ENCODE data around the gene GNAZ.

The GNAZ gene

DNA sequence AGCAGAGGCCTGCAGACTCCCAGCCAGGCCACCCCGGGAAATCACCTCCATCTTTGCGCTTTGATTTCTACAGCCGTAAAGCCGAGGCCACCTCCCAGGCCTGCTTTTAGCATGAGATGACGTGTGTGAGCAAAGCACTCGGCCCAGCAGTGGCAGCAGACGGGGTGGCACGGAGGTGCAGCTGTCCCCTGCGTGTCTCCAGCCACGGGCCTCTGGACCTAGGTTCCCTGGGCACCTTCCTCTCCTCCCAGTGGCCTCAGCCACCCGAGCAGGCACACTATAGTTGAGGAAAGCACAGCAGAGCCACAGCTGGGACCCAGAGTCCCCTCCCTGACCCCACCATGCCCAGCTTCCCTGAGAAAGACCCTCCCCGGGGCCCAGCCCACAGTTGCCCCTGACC, 15.9 kb downstream of the GNAZ start:
- Histone ChIP-seq H3K4me3 (ENCODE audit: low read length in 2 of 2) (peak overlapping the region in 1 of 2 donors; percentile 17), H3K9me3 (replicated peaks in 1 of 2; ENCODE audit: control insufficient read depth in 2 of 2, insufficient read depth in 1 of 2, low read depth in 1 of 2, low read length in 2 of 2) (peaks cover 0 to 7% of the 10 kb centered on the region in 2 donors), H2BK120ac (ENCODE audit: low read depth, low read length) (no peak overlapping the region), H3K4me2 (ENCODE audit: insufficient read depth, low read length, poor library complexity, severe bottlenecking) (no peak overlapping the region), H2AFZ (ENCODE audit: low read length) (no peak overlapping the region), H3K9ac (ENCODE audit: low read depth, low read length, poor library complexity) (no peak overlapping the region), H3K18ac (ENCODE audit: low read length) (peak overlapping the region; percentile 69), H4K8ac (ENCODE audit: low read depth, low read length) (no peak overlapping the region), H2BK5ac (ENCODE audit: low read length) (peak overlapping the region; percentile 35), H3K4ac (ENCODE audit: low read length) (no peak overlapping the region), H3K27me3 (ENCODE audit: control insufficient read depth in 3 of 3, insufficient read depth in 3 of 3, low read depth in 1 of 3, low read length in 3 of 3) (no peaks in the 10 kb centered on the region), H2BK15ac (ENCODE audit: low read length) (no peak overlapping the region), H2AK5ac (ENCODE audit: low read depth, low read length) (peak overlapping the region; percentile 77), H3K79me1 (ENCODE audit: low read depth, low read length) (peaks cover 17% of the 10 kb centered on the region), H3K27ac (replicated peaks; ENCODE audit: low read length) (no peak overlapping the region), H4K91ac (ENCODE audit: low read depth, low read length, poor library complexity) (peak overlapping the region; percentile 89), H2BK12ac (ENCODE audit: low read length) (no peak overlapping the region), H3K23ac (ENCODE audit: low read depth, low read length, poor library complexity) (peak overlapping the region; percentile 98), H3K4me1 (ENCODE audit: control insufficient read depth in 2 of 2, insufficient read depth in 1 of 2, low read depth in 1 of 2, low read length in 2 of 2) (peaks cover 0 to 11% of the 10 kb centered on the region in 2 donors), H3K14ac (ENCODE audit: low read length) (peak overlapping the region; percentile 23), H3K36me3 (replicated peaks in 1 of 2; ENCODE audit: control insufficient read depth in 2 of 2, insufficient read depth in 2 of 2, low read length in 2 of 2) (peaks cover 0 to 6% of the 10 kb centered on the region in 2 donors)
- no peak for DNase-seq (ENCODE audit: low spot score)
- WGBS, 2 donors (ENCODE audit: extremely low coverage in 2 of 2, insufficient read length in 2 of 2, insufficient replicate concordance in 1 of 2): no CpG with 5 or more reads among the region's 12 CpGs

DNA sequence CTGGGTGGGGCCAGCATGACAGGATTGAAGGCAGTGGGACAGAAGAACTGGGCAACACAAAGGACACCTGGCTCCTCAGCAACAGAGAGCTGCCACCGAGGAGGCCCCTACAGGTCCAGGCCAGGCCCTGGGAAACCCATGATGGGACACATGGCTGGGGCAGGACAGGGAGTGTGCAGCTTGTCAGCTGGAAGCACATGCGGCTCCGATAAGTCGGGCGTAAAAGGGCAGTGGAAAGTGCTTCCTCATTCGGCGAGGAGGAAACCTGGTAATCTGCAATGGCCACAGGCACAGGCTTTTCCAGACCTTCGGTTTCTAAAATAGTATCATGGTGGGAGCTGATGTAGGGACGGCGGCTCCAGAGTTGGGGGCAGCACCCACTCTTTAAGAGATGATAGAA, 16.5 kb downstream of the GNAZ start:
- no peak overlapping the region for H3K9ac ChIP-seq (ENCODE audit: low read depth, low read length, poor library complexity)
- H3K18ac ChIP-seq (ENCODE audit: low read length): peak overlapping the region; percentile 11
- H2AFZ ChIP-seq (ENCODE audit: low read length): no peak overlapping the region
- H4K8ac ChIP-seq (ENCODE audit: low read depth, low read length): peak overlapping the region; percentile 1
- no peak overlapping the region for H3K4me3 ChIP-seq (ENCODE audit: low read length in 2 of 2)
- peaks cover 0 to 7% of the 10 kb centered on the region in 2 donors for H3K9me3 ChIP-seq (replicated peaks in 1 of 2; ENCODE audit: control insufficient read depth in 2 of 2, insufficient read depth in 1 of 2, low read depth in 1 of 2, low read length in 2 of 2)
- H3K4me1 ChIP-seq (ENCODE audit: control insufficient read depth in 2 of 2, insufficient read depth in 1 of 2, low read depth in 1 of 2, low read length in 2 of 2): peaks cover 0 to 11% of the 10 kb centered on the region in 2 donors
- no peak overlapping the region for H4K91ac ChIP-seq (ENCODE audit: low read depth, low read length, poor library complexity)
- H3K27me3 ChIP-seq (ENCODE audit: control insufficient read depth in 3 of 3, insufficient read depth in 3 of 3, low read depth in 1 of 3, low read length in 3 of 3): no peaks in the 10 kb centered on the region
- peak overlapping the region; percentile 35 for H2BK5ac ChIP-seq (ENCODE audit: low read length)
- no peak for DNase-seq (ENCODE audit: low spot score)
- no peak overlapping the region for H3K27ac ChIP-seq (replicated peaks; ENCODE audit: low read length)
- H3K14ac ChIP-seq (ENCODE audit: low read length): no peak overlapping the region
- no peak overlapping the region for H3K4ac ChIP-seq (ENCODE audit: low read length)
- peaks cover 20% of the 10 kb centered on the region for H3K79me1 ChIP-seq (ENCODE audit: low read depth, low read length)
- peak overlapping the region; percentile 98 for H3K23ac ChIP-seq (ENCODE audit: low read depth, low read length, poor library complexity)
- H3K4me2 ChIP-seq (ENCODE audit: insufficient read depth, low read length, poor library complexity, severe bottlenecking): no peak overlapping the region
- H2BK120ac ChIP-seq (ENCODE audit: low read depth, low read length): no peak overlapping the region
- WGBS, 2 donors (ENCODE audit: extremely low coverage in 2 of 2, insufficient read length in 2 of 2, insufficient replicate concordance in 1 of 2): no CpG with 5 or more reads among the region's 10 CpGs
- no peak overlapping the region for H2BK15ac ChIP-seq (ENCODE audit: low read length)
- H3K36me3 ChIP-seq (replicated peaks in 1 of 2; ENCODE audit: control insufficient read depth in 2 of 2, insufficient read depth in 2 of 2, low read length in 2 of 2): peaks cover 0 to 9% of the 10 kb centered on the region in 2 donors
- no peak overlapping the region for H2BK12ac ChIP-seq (ENCODE audit: low read length)
- no peak overlapping the region for H2AK5ac ChIP-seq (ENCODE audit: low read depth, low read length)

DNA sequence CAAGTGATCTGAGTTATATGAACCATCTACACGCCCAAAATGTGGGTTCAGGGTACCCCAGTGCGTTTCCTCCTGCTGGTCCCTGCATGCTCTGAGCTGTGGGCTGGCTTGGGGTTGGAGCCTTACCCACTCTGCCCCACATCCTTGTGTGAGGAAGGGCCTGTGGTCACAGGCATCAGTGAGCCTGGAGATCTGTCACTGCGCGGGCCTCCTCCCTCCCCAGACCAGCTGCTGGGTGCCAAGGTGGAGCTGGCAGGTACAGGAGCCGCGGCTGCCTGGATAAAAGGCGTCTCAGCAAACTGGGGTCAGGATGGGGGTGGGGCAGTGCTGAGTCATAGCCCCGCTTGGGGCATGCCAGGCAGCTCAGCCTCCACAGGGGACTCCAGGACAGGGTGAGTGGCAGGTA, 17.9 kb downstream of the GNAZ start:
- peak overlapping the region; percentile 83 for H2BK5ac ChIP-seq (ENCODE audit: low read length)
- H3K27ac ChIP-seq (replicated peaks; ENCODE audit: low read length): no peak overlapping the region
- WGBS, 2 donors (ENCODE audit: extremely low coverage in 2 of 2, insufficient read length in 2 of 2, insufficient replicate concordance in 1 of 2): no CpG with 5 or more reads among the region's 8 CpGs
- peak overlapping the region; percentile 98 for H3K23ac ChIP-seq (ENCODE audit: low read depth, low read length, poor library complexity)
- no peaks in the 10 kb centered on the region for H3K27me3 ChIP-seq (ENCODE audit: control insufficient read depth in 3 of 3, insufficient read depth in 3 of 3, low read depth in 1 of 3, low read length in 3 of 3)
- no peak overlapping the region for H2AFZ ChIP-seq (ENCODE audit: low read length)
- H2BK12ac ChIP-seq (ENCODE audit: low read length): peak overlapping the region; percentile 80
- H3K4me3 ChIP-seq (ENCODE audit: low read length in 2 of 2): no peak overlapping the region
- no peak overlapping the region for H3K4me2 ChIP-seq (ENCODE audit: insufficient read depth, low read length, poor library complexity, severe bottlenecking)
- no peak overlapping the region for H2AK5ac ChIP-seq (ENCODE audit: low read depth, low read length)
- peaks cover 0 to 12% of the 10 kb centered on the region in 2 donors for H3K36me3 ChIP-seq (replicated peaks in 1 of 2; ENCODE audit: control insufficient read depth in 2 of 2, insufficient read depth in 2 of 2, low read length in 2 of 2)
- H3K9me3 ChIP-seq (replicated peaks in 1 of 2; ENCODE audit: control insufficient read depth in 2 of 2, insufficient read depth in 1 of 2, low read depth in 1 of 2, low read length in 2 of 2): peaks cover 0 to 7% of the 10 kb centered on the region in 2 donors
- peak overlapping the region; percentile 86 for H3K18ac ChIP-seq (ENCODE audit: low read length)
- peak overlapping the region; percentile 50 for H3K9ac ChIP-seq (ENCODE audit: low read depth, low read length, poor library complexity)
- H3K14ac ChIP-seq (ENCODE audit: low read length): peak overlapping the region; percentile 94
- no peak for DNase-seq (ENCODE audit: low spot score)
- H3K4ac ChIP-seq (ENCODE audit: low read length): no peak overlapping the region
- H3K4me1 ChIP-seq (ENCODE audit: control insufficient read depth in 2 of 2, insufficient read depth in 1 of 2, low read depth in 1 of 2, low read length in 2 of 2): peaks cover 0 to 14% of the 10 kb centered on the region in 2 donors
- H4K8ac ChIP-seq (ENCODE audit: low read depth, low read length): no peak overlapping the region
- H3K79me1 ChIP-seq (ENCODE audit: low read depth, low read length): peaks cover 26% of the 10 kb centered on the region
- H2BK120ac ChIP-seq (ENCODE audit: low read depth, low read length): no peak overlapping the region
- no peak overlapping the region for H4K91ac ChIP-seq (ENCODE audit: low read depth, low read length, poor library complexity)
- H2BK15ac ChIP-seq (ENCODE audit: low read length): no peak overlapping the region

DNA sequence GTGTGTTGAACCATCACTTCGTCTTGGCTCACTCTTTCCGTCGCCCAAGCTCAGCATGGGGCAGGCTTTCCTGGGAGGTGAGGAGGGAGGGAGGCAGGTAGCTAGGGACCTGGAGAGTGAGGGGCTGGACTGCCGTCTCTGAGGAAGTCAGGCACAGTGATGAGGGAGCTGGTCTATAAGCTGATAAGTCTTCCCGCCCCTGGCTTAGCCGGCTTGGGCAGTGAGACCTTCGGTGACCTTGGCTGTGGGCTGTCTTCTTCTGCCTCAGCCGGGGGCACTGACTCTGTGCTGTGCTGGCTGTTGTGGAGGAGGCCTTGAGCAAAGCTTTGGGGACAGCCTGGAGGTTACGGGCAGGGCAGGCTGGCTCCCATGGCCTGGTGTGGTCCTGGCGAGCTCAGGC, 18.7 kb downstream of the GNAZ start:
- no peak overlapping the region for H3K4ac ChIP-seq (ENCODE audit: low read length)
- no peak overlapping the region for H2AFZ ChIP-seq (ENCODE audit: low read length)
- H4K91ac ChIP-seq (ENCODE audit: low read depth, low read length, poor library complexity): no peak overlapping the region
- H3K4me1 ChIP-seq (ENCODE audit: control insufficient read depth in 2 of 2, insufficient read depth in 1 of 2, low read depth in 1 of 2, low read length in 2 of 2): peaks cover 0 to 16% of the 10 kb centered on the region in 2 donors
- H2BK120ac ChIP-seq (ENCODE audit: low read depth, low read length): no peak overlapping the region
- H3K27me3 ChIP-seq (ENCODE audit: control insufficient read depth in 3 of 3, insufficient read depth in 3 of 3, low read depth in 1 of 3, low read length in 3 of 3): no peaks in the 10 kb centered on the region
- no peak overlapping the region for H2AK5ac ChIP-seq (ENCODE audit: low read depth, low read length)
- H2BK15ac ChIP-seq (ENCODE audit: low read length): no peak overlapping the region
- no peak overlapping the region for H3K9ac ChIP-seq (ENCODE audit: low read depth, low read length, poor library complexity)
- peak overlapping the region; percentile 98 for H3K23ac ChIP-seq (ENCODE audit: low read depth, low read length, poor library complexity)
- H4K8ac ChIP-seq (ENCODE audit: low read depth, low read length): no peak overlapping the region
- no peak overlapping the region for H3K27ac ChIP-seq (replicated peaks; ENCODE audit: low read length)
- peaks cover 26% of the 10 kb centered on the region for H3K79me1 ChIP-seq (ENCODE audit: low read depth, low read length)
- peak overlapping the region; percentile 80 for H2BK12ac ChIP-seq (ENCODE audit: low read length)
- no peak overlapping the region for H2BK5ac ChIP-seq (ENCODE audit: low read length)
- DNase-seq (ENCODE audit: low spot score): no peak
- H3K18ac ChIP-seq (ENCODE audit: low read length): peak overlapping the region; percentile 48
- H3K4me2 ChIP-seq (ENCODE audit: insufficient read depth, low read length, poor library complexity, severe bottlenecking): no peak overlapping the region
- peaks cover 0 to 12% of the 10 kb centered on the region in 2 donors for H3K36me3 ChIP-seq (replicated peaks in 1 of 2; ENCODE audit: control insufficient read depth in 2 of 2, insufficient read depth in 2 of 2, low read length in 2 of 2)
- no peak overlapping the region for H3K4me3 ChIP-seq (ENCODE audit: low read length in 2 of 2)
- no CpG with 5 or more reads among the region's 10 CpGs for WGBS, 2 donors (ENCODE audit: extremely low coverage in 2 of 2, insufficient read length in 2 of 2, insufficient replicate concordance in 1 of 2)
- H3K14ac ChIP-seq (ENCODE audit: low read length): peak overlapping the region; percentile 77
- peaks cover 0 to 7% of the 10 kb centered on the region in 2 donors for H3K9me3 ChIP-seq (replicated peaks in 1 of 2; ENCODE audit: control insufficient read depth in 2 of 2, insufficient read depth in 1 of 2, low read depth in 1 of 2, low read length in 2 of 2)

Data from neuronal stem cell (in vitro differentiated cells).